ENCODE data around the gene SLC25A21.
"Not testable (repeated sequence)": the region's sequence is repeated elsewhere in the genome, so short reads cannot be mapped to it uniquely, and the experiment has no call there.

Gene SLC25A21

GRCh38 chr14:37088356-37089215, 83.8 kb downstream of the SLC25A21 start:
- no peak for DNase-seq (ENCODE audit: low spot score)

GRCh38 chr14:37087520-37087919, 84.9 kb downstream of the SLC25A21 start:
- DNase-seq (ENCODE audit: low spot score), result no peak

GRCh38 chr14:37083599-37083998, 88.8 kb downstream of the SLC25A21 start:
- DNase-seq (ENCODE audit: low spot score), result peak; percentile 65

GRCh38 chr14:37082449-37082848, 90.0 kb downstream of the SLC25A21 start:
- DNase-seq (ENCODE audit: low spot score), result no peak

- DNase-seq (ENCODE audit: low spot score), result no peak
Observed at GRCh38 chr14:37081856-37082255, 90.5 kb downstream of the SLC25A21 start.

GRCh38 chr14:37081218-37081617, 91.2 kb downstream of the SLC25A21 start:
- DNase-seq (ENCODE audit: low spot score), result no peak

- DNase-seq (ENCODE audit: low spot score), result no peak
Observed at GRCh38 chr14:37078131-37078530, 94.3 kb downstream of the SLC25A21 start.

GRCh38 chr14:37074320-37074719, 98.1 kb downstream of the SLC25A21 start:
- not testable (repeated sequence) for DNase-seq (ENCODE audit: low spot score)

GRCh38 chr14:37063467-37064240, 108.8 kb downstream of the SLC25A21 start:
- DNase-seq (ENCODE audit: low spot score), result no peak

GRCh38 chr14:37062191-37062803, 110.1 kb downstream of the SLC25A21 start:
- DNase-seq (ENCODE audit: low spot score), result no peak

- no peak for DNase-seq (ENCODE audit: low spot score)
Observed at GRCh38 chr14:37061697-37062096, 110.7 kb downstream of the SLC25A21 start.

GRCh38 chr14:37060496-37061260, 111.7 kb downstream of the SLC25A21 start:
- no peak for DNase-seq (ENCODE audit: low spot score)

GRCh38 chr14:37057776-37058175, 114.6 kb downstream of the SLC25A21 start:
- DNase-seq (ENCODE audit: low spot score), result no peak

GRCh38 chr14:37056473-37056872, 115.9 kb downstream of the SLC25A21 start:
- DNase-seq (ENCODE audit: low spot score), result no peak

GRCh38 chr14:37054869-37055268, 117.5 kb downstream of the SLC25A21 start:
- no peak for DNase-seq (ENCODE audit: low spot score)

GRCh38 chr14:37054144-37054543, 118.3 kb downstream of the SLC25A21 start:
- no peak for DNase-seq (ENCODE audit: low spot score)

GRCh38 chr14:37051680-37052079, 120.7 kb downstream of the SLC25A21 start:
- DNase-seq (ENCODE audit: low spot score), result no peak

GRCh38 chr14:37051153-37051552, 121.3 kb downstream of the SLC25A21 start:
- DNase-seq (ENCODE audit: low spot score), result no peak

- no peak for DNase-seq (ENCODE audit: low spot score)
Observed at GRCh38 chr14:37048666-37049071, 123.7 kb downstream of the SLC25A21 start.

GRCh38 chr14:37047996-37048395, 124.4 kb downstream of the SLC25A21 start:
- DNase-seq (ENCODE audit: low spot score), result no peak

- no peak for DNase-seq (ENCODE audit: low spot score)
Observed at GRCh38 chr14:37047226-37047625, 125.2 kb downstream of the SLC25A21 start.

- DNase-seq (ENCODE audit: low spot score), result no peak
Observed at GRCh38 chr14:37046815-37047214, 125.6 kb downstream of the SLC25A21 start.

Data from hematopoietic multipotent progenitor cell treated with erythropoietin and hydrocortisone succinate and interleukin-3 and kit ligand, for 15 days (in vitro differentiated cells).